Neural cell (in vitro differentiated cells): ENCODE results near the gene MYLIP.

ENCODE experiments used
- EP300 ChIP-seq: fragments of 450-650 bp; conservative IDR thresholded peaks from 2 replicates; pipeline ENCODE4 v1.6.1; 2014; ENCODE audit warnings: antibody characterized with exemption, mild to moderate bottlenecking, moderate library complexity; ENCODE audit not compliant: poor library complexity, severe bottlenecking
- EZH2 ChIP-seq: fragments of 200-600, 300-800 bp; shearing (Covaris generic), sonication (generic); IDR thresholded peaks from 2 replicates; pipeline ENCODE4 v1.6.1; 2014; ENCODE audit warnings: antibody characterized with exemption, low read length, borderline replicate concordance, mild to moderate bottlenecking; ENCODE audit not compliant: insufficient read depth, poor library complexity, severe bottlenecking
- MXI1 ChIP-seq: fragments of 450-650 bp; conservative IDR thresholded peaks from 2 replicates; pipeline ENCODE4 v1.6.1; 2014; ENCODE audit warnings: antibody characterized with exemption, mild to moderate bottlenecking; ENCODE audit not compliant: poor library complexity, severe bottlenecking
- TF ChIP-seq, protein P1 (sequence below): fragments of 450-650 bp; IDR thresholded peaks from 2 replicates; pipeline ENCODE4 v1.5.1; 2014; ENCODE audit warnings: antibody characterized with exemption, mild to moderate bottlenecking, moderate library complexity; ENCODE audit not compliant: poor library complexity, severe bottlenecking
- TF ChIP-seq, protein P2 (sequence below): IDR thresholded peaks from 2 replicates; pipeline ENCODE4 v1.6.1; 2012; ENCODE audit warnings: borderline replicate concordance

- TF ChIP-seq, protein P1, sequence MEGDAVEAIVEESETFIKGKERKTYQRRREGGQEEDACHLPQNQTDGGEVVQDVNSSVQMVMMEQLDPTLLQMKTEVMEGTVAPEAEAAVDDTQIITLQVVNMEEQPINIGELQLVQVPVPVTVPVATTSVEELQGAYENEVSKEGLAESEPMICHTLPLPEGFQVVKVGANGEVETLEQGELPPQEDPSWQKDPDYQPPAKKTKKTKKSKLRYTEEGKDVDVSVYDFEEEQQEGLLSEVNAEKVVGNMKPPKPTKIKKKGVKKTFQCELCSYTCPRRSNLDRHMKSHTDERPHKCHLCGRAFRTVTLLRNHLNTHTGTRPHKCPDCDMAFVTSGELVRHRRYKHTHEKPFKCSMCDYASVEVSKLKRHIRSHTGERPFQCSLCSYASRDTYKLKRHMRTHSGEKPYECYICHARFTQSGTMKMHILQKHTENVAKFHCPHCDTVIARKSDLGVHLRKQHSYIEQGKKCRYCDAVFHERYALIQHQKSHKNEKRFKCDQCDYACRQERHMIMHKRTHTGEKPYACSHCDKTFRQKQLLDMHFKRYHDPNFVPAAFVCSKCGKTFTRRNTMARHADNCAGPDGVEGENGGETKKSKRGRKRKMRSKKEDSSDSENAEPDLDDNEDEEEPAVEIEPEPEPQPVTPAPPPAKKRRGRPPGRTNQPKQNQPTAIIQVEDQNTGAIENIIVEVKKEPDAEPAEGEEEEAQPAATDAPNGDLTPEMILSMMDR, result no peak
- TF ChIP-seq EP300 (no peak), EZH2 (no peak), MXI1 (no peak)
- TF ChIP-seq, protein P2, sequence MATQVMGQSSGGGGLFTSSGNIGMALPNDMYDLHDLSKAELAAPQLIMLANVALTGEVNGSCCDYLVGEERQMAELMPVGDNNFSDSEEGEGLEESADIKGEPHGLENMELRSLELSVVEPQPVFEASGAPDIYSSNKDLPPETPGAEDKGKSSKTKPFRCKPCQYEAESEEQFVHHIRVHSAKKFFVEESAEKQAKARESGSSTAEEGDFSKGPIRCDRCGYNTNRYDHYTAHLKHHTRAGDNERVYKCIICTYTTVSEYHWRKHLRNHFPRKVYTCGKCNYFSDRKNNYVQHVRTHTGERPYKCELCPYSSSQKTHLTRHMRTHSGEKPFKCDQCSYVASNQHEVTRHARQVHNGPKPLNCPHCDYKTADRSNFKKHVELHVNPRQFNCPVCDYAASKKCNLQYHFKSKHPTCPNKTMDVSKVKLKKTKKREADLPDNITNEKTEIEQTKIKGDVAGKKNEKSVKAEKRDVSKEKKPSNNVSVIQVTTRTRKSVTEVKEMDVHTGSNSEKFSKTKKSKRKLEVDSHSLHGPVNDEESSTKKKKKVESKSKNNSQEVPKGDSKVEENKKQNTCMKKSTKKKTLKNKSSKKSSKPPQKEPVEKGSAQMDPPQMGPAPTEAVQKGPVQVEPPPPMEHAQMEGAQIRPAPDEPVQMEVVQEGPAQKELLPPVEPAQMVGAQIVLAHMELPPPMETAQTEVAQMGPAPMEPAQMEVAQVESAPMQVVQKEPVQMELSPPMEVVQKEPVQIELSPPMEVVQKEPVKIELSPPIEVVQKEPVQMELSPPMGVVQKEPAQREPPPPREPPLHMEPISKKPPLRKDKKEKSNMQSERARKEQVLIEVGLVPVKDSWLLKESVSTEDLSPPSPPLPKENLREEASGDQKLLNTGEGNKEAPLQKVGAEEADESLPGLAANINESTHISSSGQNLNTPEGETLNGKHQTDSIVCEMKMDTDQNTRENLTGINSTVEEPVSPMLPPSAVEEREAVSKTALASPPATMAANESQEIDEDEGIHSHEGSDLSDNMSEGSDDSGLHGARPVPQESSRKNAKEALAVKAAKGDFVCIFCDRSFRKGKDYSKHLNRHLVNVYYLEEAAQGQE, result no peak
Observed at GRCh38 chr6:16132909-16133308, 4.0 kb downstream of the MYLIP start.
